Measurements from ENCODE around the gene RARRES2. TPM values are rescaled to one million over a fixed set of nuclear protein-coding genes. Genes with fewer than 3 reads are reported as not detected.
A peak's percentile ranks its signal among the peaks of the same experiment; 100 is the strongest.

The RARRES2 gene
- total and polyA plus RNA-seq, 2 of the 13 experiments (the other 11 are each of a cell fraction or from before 2014, with no cell fraction given) = 134 to 172 TPM

GRCh38 chr7:150383710-150384397 lies 42.4 kb upstream of the RARRES2 start (continued):
- TF ChIP-seq RFXANK (CRISPR knock-in tag; IDR thresholded peaks at IDR 0.05) (no peak), CBX1 (IDR thresholded peaks at IDR 0.05; ENCODE audit: low read depth) (peak; percentile 62), TFE3 (CRISPR knock-in tag; IDR thresholded peaks at IDR 0.05) (no peak), NFATC3 (CRISPR knock-in tag; IDR thresholded peaks at IDR 0.05) (no peak), ZNF510 (CRISPR knock-in tag; IDR thresholded peaks at IDR 0.05; ENCODE audit: low read depth) (no peak), HDAC6 (IDR thresholded peaks at IDR 0.05; ENCODE audit: low read depth, low read length) (no peak), HNF4G (IDR thresholded peaks at IDR 0.05; ENCODE audit: borderline replicate concordance, low read depth, low read length) (peak; percentile 59; the same call in 1 of the 2 replicates), HNF4G (CRISPR knock-in tag; IDR thresholded peaks at IDR 0.05; ENCODE audit: borderline replicate concordance, low read depth) (no peak), ZNF761 (CRISPR knock-in tag; conservative IDR thresholded peaks at IDR 0.05) (no peak), RELA (CRISPR knock-in tag; IDR thresholded peaks at IDR 0.05) (no peak), NRL (CRISPR knock-in tag; IDR thresholded peaks at IDR 0.05; ENCODE audit: borderline replicate concordance) (peak; percentile 52; the same call in 1 of the 2 replicates), ZBTB2 (CRISPR knock-in tag; IDR thresholded peaks at IDR 0.05; ENCODE audit: low read depth) (peak; percentile 20; the same call in 1 of the 2 replicates), MLX (CRISPR knock-in tag; IDR thresholded peaks at IDR 0.05) (no peak; the same call in 1 of the 2 replicates), HHEX (CRISPR knock-in tag; IDR thresholded peaks at IDR 0.05) (no peak), XBP1 (CRISPR knock-in tag; IDR thresholded peaks at IDR 0.05) (no peak), CAMTA2 (CRISPR knock-in tag; IDR thresholded peaks at IDR 0.05; ENCODE audit: borderline replicate concordance) (no peak), ZSCAN31 (CRISPR knock-in tag; IDR thresholded peaks at IDR 0.05; ENCODE audit: low read depth) (peak; percentile 68; the same call in 1 of the 2 replicates), ZNF768 (CRISPR knock-in tag; IDR thresholded peaks at IDR 0.05) (peak; percentile 21; the same call in 1 of the 2 replicates), TBX2 (CRISPR knock-in tag; IDR thresholded peaks at IDR 0.05; ENCODE audit: borderline replicate concordance) (peak; percentile 88), MATR3 (CRISPR knock-in tag; IDR thresholded peaks at IDR 0.05) (no peak), ZNF577 (CRISPR knock-in tag; IDR thresholded peaks at IDR 0.05; ENCODE audit: borderline replicate concordance, low read depth) (no peak), NFE2L2 (IDR thresholded peaks at IDR 0.05; ENCODE audit: low read length) (no peak), PRPF4 (IDR thresholded peaks at IDR 0.05; ENCODE audit: low read depth, low read length, poor library complexity, severe bottlenecking) (peak; percentile 78), HNRNPUL1 (IDR thresholded peaks at IDR 0.05; ENCODE audit: low read depth, low read length) (no peak), TOPORS (CRISPR knock-in tag; IDR thresholded peaks at IDR 0.05) (no peak), SMARCE1 (IDR thresholded peaks at IDR 0.05; ENCODE audit: borderline replicate concordance) (no peak), ZNF547 (CRISPR knock-in tag; IDR thresholded peaks at IDR 0.05) (0 out of 2 replicates have a peak, but pooled peaks have one; percentile 64), RNF2 (conservative IDR thresholded peaks at IDR 0.05; ENCODE audit: low read depth) (no peak), TCF7 (IDR thresholded peaks at IDR 0.05; ENCODE audit: low read depth) (no peak), HDAC2 (CRISPR knock-in tag; IDR thresholded peaks at IDR 0.05) (no peak; the same call in 1 of the 2 replicates)

Measured in HepG2 (cell line).